GM21390 (cell line): ENCODE data around the gene TFCP2.
"Not testable (repeated sequence)": the region's sequence is repeated elsewhere in the genome, so short reads cannot be mapped to it uniquely, and the experiment has no call there.

ENCODE experiments used
- ATAC-seq: cut with Tn5 transposase; IDR thresholded peaks from one replicate; pipeline ENCODE4 v1.9.1; 2021; ENCODE audit not compliant: unreplicated experiment

Gene TFCP2

DNA sequence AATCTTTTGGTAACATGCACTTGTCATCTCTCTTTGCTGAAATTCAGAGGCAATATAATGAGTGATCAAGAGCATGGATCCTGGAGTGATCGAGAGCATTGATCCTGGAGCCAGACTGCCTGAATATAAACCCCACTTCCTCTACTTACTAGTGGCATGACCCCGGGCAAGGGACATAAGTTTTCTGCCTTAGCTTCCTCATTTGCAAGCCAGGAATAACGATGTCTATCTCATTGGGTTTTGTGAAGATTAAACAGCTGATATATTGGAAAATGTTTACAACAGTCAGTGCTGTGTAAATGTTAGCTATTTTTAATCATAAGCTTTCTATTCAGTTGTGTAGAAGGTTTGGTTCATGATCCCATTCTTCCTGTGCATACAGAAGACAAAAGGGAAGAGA is 87.2 kb downstream of the TFCP2 start:
- ATAC-seq: no peak

DNA sequence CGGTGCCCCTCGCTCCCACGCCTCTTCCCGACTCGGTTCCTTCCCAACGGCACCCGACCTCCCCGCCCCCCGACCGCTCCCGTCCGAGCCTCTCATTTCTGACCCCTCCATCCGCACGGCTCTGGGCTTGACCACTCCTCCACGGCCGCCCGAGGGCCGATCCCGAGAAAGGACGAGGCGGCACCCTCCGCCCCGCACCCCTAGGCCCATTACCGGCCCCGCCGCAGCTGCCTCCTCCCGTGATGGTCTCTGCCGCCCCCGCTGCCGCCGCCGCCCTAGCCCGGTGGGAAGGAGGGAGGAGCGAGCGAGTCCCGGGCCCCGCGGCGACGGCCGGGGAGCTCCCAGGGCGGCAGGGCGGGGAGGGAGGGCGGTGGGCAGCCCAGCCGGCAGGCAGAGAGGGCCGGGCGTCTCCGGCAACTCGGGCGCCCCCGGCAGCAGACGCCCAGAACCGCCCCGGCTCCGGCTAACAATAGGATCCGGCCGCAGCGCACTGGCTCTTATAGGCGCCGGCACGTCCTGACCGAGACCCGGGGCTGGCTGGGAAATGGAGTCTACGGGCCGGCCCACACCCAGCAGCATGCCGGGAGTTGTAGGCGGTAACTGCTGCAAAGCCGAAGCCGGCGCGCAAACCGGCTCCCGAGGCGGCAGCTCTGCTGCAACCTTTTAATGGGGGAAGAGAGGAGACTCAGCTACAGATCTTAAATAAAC is 89.7 kb downstream of the TFCP2 start, which contains the start of gene CSRNP2:
Gene CSRNP2 (minus strand): TSS at position 471 of the 708 bp plus-strand sequence. CDS start 7,035 bp downstream, outside the sequence.
- ATAC-seq: peak; percentile 98

DNA sequence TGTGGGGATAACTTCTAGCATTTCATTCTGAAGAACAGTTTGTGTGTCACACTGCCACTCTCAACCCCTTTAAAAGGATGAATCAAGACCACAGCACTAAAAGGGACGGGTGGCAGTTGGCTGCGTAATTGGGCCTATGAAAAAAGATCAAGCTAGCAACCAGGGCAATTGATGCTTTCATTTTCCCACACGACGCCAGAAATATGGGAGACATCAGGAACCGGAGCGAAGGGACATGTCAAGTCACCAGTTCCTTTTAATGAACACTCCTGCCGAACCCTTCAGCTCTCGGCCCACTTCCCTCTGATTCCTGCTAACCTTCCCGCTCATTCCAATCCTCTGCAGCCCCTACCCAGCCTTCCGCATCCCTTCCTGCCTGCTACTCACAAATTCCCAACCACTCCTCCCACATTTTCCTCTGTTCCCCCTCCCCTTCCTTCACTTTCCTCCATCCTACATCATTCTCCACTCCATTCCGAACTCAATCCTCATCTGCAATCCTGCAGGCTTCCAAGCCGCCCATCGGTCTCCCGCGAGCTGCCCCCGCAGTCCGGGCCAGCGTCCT is 90.3 kb downstream of the TFCP2 start:
- ATAC-seq: peak; percentile 12

DNA sequence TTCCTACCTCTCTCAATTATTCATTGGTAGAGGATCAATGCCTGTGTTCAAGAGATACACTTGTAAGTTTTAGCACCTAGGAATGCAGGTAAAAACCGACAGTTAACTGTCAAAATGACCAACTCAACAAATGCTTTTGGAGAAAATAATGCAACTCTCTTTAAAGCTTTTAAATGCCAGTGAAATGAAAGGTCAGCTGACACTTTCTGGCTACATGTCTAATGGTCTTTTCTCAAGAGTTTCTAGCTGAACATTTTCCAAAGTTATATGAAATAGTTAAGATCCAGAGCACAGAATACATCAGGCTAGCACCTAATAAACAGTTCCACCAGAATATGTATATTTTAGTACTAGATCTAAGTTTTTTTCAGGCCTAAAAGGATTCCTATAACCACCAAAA is 91.5 kb downstream of the TFCP2 start:
- no peak for ATAC-seq

DNA sequence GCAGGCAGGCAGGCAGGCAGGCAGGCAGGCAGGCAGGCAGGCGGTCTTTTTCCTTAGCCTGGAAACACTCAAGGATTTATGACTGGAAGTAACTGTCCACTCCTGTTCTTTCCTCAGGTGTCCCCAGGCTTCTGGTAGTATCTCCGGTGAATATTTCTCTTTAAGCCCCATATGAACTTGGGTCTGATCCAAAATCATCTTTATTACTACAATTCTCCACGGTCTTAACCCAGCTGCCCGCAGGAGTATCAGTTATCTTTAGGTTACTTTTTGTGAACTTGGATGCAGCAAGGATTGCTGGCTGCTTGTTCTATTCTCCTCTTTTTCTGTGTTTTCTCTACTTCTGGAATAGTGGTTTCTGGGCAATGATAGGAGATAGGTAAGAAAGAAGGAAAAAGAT is 92.8 kb downstream of the TFCP2 start:
- no peak for ATAC-seq

DNA sequence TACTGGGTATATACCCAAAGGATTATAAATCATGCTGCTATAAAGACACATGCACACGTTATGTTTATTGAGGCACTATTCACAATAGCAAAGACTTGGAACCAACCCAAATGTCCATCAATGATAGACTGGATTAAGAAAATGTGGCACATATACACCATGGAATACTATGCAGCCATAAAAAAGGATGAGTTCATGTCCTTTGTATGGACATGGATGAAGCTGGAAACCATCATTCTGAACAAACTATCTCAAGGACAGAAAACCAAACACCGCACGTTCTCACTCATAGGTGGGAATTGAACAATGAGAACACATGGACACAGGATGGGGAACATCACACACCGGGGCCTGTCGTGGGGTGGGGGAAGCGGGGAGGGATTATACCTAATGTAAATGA is 94.1 kb downstream of the TFCP2 start:
- not testable (repeated sequence) for ATAC-seq

DNA sequence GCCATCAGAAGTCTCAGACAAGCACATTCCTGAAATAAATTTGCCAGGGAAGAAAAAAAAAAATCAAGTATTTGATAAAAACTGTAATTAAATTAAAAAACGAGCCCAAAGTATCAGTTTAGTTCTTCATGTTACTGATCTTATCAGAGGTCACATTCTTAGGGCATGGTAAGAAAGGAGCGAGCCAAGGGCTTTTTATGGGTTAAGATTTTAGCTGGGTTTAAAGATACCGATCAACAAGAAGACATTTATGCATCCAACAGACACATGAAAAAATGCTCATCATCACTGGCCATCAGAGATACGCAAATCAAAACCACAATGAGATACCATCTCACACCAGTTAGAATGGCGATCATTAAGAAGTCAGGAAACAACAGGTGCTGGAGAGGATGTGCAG is 94.6 kb downstream of the TFCP2 start:
- ATAC-seq: not testable (repeated sequence)

DNA sequence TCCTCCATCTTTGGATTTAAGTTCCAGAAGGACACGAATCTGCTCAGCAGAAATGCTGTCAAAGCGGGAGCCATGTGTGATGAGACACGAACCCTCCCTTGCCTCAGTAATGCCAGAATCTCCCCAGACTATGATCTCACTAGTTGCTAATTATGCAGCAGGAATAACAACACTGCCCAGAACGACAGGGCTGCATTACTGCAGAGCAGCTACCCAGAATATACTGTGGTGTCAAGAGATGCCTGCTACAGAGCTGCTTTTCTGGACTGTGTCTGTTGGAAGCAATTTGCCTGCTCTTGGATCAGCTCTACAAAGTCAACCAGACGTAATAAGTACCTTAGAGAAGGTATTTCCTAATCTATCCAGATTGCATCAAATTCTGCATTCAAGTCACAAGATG is 95.0 kb downstream of the TFCP2 start:
- no peak for ATAC-seq

DNA sequence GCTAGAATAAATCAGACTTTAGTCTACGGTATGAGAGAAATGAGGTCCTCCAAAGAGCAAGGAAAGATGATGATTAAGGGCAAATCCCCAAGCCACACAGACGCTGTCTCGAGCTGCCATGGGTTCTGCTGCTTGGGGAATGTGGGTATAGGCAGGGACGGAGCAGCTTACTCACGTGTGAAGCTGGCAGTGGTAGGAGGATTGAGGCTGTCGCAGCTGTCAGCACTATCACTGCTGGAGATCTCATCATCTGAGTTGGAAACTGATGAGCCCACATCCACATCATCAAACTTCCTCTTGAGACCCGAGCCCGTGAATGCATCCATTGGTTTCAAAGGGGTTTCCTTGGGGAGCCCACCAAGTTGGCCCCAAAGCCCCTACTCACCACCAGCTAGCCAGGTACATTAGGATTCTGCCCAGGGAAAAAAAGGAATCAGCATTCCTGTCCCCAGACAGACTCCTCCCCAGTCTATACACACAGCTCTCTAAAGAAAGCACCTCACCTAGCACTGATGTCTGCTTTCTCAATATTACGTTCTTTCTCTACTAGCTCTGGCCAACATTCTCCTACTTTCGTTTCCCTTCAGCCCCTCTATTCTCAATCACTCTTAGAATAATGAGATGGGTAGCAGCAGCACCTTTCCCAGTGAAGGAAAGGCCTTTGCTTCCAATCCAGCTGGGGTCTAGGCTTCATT is 96.6 kb downstream of the TFCP2 start:
- no peak for ATAC-seq

DNA sequence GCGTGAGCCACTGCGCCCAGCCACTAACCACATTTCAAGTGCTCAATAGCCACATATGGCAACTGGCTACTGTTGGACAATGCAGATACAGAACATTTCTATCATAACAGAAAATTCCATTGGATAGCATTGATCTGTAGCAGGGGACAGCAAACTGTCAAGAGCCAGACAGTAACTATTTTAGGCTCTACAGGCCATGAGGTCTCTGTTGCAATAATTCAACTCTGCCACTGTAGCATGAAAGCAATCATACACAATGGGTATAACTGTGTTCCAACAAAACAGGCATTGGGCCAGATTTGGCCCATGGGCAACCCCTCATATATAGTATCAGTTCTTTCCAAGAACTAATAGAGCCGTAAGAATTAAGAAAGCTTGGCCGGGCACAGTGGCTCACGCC is 97.5 kb downstream of the TFCP2 start:
- no peak for ATAC-seq

DNA sequence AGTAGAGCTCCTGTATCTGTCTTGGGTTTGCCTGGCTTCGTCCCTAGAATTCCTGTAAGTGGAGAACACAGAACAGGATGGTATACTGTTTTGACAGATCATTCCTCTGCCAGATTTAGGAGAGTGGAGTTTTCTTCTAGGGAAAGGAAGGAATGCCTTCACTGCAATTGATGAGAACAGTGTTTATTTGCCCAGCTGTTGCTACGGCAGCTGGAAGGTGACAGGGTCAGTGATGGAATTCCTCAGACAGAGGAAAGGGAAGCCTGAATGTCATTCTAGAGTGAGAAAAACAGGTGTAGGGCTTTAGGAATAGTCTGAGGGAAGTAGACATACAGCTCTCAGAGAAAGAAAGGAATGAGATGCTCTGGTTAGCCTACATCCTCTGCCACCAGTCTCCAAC is 101.3 kb downstream of the TFCP2 start:
- ATAC-seq: no peak

DNA sequence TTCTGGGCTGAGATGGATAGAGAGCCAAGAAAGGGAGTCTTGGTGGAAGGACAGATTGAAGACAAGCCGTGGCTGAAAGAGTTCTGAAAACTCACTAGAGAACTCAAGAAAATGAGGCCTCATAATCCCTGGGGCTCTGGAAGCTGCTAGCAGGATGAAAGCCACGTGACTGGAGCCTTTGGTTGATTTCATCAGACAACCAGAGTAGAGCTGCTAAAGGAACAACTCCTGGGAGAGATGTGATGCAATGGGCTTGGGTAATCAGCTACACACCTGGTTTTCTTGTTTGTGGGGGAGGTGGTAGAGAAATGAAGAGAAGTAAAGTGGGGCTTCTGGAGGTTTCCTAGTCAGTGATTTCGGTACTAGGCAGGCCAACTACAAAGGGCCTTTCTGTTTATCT is 102.9 kb downstream of the TFCP2 start:
- ATAC-seq: no peak

DNA sequence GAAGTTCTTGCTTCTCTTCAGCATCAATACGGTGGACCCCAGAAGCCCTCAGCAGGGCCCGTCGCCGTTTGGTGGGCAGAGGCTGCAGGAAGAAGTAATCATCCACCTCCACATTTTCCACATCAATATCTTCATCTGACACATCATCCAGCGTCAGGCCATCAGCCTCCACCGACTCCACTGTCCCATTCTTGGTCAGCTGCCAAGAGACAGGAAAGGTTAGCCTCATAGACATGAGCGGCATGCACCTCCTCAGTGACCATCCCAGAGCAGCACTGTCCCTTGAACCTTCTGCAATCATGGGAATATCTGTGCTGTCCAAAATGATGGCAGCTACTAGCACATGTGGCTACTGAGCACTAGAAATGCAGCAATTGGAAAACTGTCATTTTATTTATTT is 105.2 kb downstream of the TFCP2 start:
- ATAC-seq: no peak

DNA sequence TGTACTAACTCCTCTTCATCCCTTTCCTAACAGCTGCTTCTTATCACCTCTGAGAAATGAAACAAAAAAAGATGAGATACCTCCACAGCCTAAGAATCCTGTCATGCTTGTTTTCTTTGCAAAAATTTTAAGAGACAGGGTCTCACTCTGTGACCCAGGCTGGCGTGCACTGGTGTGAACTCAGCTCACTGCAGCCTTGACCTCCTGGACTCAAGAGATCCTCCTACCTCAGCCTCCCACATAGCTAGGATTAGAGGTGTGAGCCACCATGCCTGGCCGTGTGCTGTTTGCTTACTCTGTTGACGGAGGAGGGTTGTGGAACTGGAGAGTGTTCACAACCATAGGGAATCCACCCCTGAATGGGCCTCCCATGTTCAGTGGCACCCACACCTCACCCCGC is 105.7 kb downstream of the TFCP2 start:
- ATAC-seq: no peak

DNA sequence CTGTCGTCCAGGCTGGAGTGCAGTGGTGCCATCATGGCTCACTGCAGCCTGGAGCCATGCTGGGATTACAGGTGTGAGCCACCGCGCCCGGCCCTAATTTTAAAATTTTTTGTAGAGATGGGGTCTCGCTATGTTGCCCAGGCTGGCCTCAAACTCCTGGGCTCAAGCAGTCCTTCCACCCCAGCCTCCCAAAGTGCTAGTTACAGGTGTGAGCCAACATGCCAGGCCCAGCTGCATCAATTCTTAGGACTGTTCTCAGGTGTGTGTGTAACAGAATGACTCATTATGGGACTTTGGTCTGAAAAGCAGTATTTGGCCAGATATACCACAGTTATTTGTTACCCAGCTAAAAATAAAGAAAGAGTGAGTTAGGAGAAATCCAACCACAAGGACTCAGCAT is 107.4 kb downstream of the TFCP2 start:
- ATAC-seq: no peak

DNA sequence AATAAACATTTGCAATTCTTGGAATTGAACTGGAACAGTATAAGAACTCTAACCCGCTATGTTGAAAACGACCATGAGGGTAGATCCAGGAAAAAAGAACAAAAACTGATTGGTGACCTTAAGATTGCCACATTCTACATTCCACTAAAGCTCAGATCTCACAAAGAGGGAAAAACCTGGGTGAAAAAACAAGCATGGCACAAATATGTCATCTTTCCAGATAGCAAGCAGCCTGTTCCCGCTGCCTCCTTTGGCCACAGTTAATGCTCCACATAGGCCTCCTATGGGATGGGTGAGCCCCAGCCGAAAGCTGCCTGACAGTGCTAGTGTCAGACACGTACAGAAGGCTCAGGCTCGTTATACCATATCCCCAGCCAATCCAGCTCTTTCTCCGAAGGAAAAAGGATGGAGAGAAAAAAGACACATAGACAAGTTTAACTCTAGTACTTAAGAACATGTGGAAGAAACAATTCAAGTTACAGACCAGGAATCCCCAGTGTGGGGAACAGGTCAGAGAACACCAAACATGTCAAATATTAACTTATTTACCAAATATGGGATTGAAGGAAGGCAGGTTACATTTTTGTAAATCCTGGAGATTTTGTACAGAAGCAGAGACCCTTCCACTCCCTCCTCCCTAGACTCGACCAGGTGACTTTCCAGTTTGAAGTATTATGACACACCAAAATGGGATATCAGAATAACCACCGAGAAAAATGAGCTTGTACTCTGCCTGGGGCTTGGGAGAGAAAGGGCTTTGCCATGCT is 110.1 kb downstream of the TFCP2 start:
- no peak for ATAC-seq

DNA sequence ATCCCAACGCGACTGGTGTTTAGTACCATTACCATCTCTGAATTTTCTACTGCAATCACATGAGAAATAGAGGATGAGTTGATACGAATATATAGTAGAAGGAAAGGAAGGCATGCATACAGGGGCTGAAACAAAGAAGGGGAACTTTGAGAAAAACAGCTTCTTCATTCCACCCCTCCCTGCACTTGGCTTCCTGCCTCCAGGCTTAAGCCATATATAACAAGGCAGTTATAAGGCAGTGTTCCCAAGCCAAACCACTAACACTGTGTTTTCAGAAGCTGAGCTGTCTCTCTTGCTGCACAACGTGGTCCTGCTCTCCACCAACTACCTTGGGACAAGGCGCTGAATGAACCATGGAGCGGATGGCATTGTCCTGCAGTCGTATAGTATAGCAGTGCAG is 113.8 kb downstream of the TFCP2 start:
- no peak for ATAC-seq

DNA sequence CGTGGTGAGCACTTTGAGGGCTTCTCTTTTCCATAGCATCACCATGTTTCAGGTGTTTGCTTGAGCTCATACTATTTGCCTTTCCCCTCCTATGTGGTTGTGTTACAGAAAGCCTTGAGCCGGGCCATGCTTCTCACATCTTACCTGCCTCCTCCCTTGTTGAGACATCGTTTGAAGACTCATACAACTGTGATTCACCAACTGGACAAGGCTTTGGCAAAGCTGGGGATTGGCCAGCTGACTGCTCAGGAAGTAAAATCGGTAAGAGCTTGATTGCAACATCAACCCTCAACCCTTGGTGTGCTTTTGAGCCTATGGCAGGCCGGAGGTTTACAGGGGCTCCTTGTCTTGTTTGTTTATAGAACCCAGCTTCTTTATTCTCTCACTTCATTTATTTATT is 116.7 kb downstream of the TFCP2 start:
- ATAC-seq: no peak

DNA sequence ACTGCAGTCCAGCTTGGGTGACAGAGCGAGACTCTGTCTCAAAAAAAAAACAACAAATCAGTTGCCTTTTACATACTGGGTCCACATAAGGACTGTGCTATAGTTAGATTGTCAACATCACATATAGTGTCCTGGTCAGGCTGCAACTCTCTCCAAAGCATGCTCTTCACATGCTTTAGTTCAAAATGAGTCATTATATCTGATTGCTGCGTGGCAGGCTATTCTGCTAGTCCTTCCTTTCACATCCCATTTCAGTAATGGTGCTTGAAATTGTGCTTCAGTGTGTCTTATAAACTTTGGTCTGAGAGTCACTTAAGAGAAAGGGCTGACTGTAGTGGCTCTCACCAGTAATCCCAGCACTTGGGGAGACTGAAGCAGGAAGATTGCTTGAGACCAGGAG is 117.9 kb downstream of the TFCP2 start:
- ATAC-seq: no peak

DNA sequence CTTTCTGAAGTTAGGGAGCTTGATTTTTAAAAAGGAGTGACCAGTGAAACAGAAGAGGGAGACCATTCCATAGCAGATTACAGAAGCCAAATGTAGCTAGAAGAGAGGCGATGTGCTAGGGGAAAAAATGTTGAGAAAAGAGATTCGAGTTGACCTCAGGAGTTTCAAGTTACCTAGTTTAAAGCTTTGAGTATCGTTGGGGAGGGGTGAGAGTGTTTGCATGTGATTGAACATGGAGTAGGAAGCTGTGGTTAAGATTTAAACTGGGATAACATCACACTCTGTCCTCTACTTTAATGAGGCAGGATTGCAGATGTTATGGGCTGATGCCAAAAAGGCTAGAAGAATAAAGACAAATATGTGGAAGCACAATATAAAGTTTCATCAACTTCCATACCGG is 121.1 kb downstream of the TFCP2 start:
- ATAC-seq: no peak

DNA sequence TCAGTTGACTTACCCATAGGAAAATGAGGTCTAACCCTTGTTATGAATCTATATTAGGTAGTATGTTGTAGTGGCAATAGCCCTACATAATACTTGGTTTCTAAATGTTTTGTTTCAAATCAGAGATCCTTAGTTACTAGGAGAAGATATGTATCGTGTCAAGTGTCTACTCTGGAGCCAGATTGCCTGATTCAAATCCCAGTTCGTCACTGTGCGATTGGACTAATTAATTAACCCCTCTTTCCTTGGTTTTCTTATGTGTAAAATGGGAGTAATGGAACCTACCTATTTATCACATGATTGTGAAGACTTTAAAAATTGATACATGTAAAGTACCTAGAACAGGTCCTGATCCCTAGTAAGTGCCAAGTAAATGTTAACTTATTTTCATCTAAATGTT is 123.4 kb downstream of the TFCP2 start:
- ATAC-seq: no peak
